GM12872 (cell line): Measurements from ENCODE around the gene OR10Z1.

Experiments used
- TF ChIP-seq, protein P1 (sequence below): IDR thresholded peaks from 3 replicates; pipeline ENCODE4 v1.5.1; 2011; ENCODE audit warnings: low read depth, mild to moderate bottlenecking, low read length, moderate library complexity; ENCODE audit not compliant: insufficient read depth

Gene OR10Z1, protein sequence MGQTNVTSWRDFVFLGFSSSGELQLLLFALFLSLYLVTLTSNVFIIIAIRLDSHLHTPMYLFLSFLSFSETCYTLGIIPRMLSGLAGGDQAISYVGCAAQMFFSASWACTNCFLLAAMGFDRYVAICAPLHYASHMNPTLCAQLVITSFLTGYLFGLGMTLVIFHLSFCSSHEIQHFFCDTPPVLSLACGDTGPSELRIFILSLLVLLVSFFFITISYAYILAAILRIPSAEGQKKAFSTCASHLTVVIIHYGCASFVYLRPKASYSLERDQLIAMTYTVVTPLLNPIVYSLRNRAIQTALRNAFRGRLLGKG

GRCh38 chr1:158604968-158605367 is at the start of gene OR10Z1:
Gene OR10Z1, plus strand, starts transcription at chr1:158605268. Its CDS starts 1,171 bp downstream, at chr1:158606439.
- TF ChIP-seq, protein P1, sequence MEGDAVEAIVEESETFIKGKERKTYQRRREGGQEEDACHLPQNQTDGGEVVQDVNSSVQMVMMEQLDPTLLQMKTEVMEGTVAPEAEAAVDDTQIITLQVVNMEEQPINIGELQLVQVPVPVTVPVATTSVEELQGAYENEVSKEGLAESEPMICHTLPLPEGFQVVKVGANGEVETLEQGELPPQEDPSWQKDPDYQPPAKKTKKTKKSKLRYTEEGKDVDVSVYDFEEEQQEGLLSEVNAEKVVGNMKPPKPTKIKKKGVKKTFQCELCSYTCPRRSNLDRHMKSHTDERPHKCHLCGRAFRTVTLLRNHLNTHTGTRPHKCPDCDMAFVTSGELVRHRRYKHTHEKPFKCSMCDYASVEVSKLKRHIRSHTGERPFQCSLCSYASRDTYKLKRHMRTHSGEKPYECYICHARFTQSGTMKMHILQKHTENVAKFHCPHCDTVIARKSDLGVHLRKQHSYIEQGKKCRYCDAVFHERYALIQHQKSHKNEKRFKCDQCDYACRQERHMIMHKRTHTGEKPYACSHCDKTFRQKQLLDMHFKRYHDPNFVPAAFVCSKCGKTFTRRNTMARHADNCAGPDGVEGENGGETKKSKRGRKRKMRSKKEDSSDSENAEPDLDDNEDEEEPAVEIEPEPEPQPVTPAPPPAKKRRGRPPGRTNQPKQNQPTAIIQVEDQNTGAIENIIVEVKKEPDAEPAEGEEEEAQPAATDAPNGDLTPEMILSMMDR: no peak

DNA sequence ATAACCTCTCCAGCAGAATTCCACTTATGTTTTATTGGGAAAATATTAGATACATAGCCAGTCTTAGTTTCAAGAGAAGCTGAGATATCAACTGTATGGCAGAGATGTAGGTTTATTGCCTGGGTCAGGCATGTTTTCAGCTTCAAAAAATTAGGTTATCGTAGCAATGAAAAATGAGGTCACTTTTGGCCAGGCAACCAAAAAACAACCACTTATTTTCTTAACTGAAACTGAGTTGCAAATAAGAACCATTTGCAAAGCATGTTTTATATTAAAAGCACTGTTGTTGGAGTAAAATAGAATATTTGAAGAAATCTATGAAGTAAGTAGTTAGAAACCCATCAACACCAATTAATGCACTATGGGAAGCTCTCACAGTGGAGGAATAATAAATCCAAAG is 45.4 kb upstream of the OR10Z1 start:
- TF ChIP-seq, protein P1: no peak

GRCh38 chr1:158563853-158564252 is 41.2 kb upstream of the OR10Z1 start:
- TF ChIP-seq, protein P1: no peak

GRCh38 chr1:158564608-158565007 is 40.5 kb upstream of the OR10Z1 start:
- TF ChIP-seq, protein P1: no peak

GRCh38 chr1:158570480-158570879 is 34.6 kb upstream of the OR10Z1 start, which contains the start of gene OR6P1:
Gene OR6P1, minus strand, starts transcription at chr1:158570580. Its CDS starts 6,976 bp downstream, at chr1:158563604.
- TF ChIP-seq, protein P1: no peak

GRCh38 chr1:158572226-158572625 is 32.8 kb upstream of the OR10Z1 start:
- TF ChIP-seq, protein P1: no peak

- TF ChIP-seq, protein P1: no peak
These were observed 27.5 kb upstream of the OR10Z1 start for GRCh38 chr1:158577561-158577960.
